CD4-positive, alpha-beta T cell treated with Interleukin-15 for 4 hours (primary cell): ENCODE results near the gene SCNN1B.
"Not testable (repeated sequence)": the region's sequence is repeated elsewhere in the genome, so short reads cannot be mapped to it uniquely, and the experiment has no call there.

Experiments
- DNase-seq: peaks from one replicate; pipeline ENCODE4 v3.0.0-alpha.2; 2020; ENCODE audit warnings: low spot score

The SCNN1B gene

DNA sequence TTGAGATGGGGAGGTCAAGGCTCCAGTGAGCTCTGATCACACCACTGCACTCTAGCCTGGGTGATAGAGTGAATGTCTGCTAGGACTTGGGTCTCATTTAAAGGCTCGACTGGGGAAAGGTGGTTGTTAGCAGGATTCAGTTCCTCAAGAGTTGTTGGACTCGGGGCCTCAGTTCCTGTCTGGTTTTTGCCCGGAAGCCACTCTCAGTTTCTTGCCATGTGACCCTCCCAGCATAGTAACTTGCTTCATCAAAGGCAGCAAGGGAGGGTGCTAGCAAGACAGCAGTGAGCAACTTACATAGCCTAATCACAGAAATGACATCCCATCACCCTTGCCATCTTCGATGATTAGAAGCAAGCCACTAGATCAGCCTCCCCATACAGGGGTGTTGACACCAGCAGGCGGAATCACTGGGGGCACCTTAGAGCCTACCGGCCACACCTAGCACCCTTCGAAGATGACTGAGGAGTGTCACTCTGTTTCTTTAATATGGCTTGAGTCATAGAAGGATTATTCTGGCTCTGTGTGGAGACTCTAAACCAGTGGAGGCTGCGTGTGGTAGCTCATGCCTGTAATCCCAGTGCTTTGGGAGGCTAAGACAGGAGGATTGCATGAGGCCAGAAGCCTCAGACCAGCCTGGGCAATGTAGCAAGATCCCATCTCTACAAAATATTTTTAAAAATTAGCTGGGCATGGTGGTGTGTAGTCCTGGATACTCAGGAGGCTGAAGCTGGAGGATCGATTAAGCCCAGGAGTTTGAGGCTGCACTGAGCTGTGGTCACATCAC, 13.2 kb upstream of the SCNN1B start:
- DNase-seq: no peak

GRCh38 chr16:23290189-23291062, 11.7 kb upstream of the SCNN1B start:
- DNase-seq: no peak

DNA sequence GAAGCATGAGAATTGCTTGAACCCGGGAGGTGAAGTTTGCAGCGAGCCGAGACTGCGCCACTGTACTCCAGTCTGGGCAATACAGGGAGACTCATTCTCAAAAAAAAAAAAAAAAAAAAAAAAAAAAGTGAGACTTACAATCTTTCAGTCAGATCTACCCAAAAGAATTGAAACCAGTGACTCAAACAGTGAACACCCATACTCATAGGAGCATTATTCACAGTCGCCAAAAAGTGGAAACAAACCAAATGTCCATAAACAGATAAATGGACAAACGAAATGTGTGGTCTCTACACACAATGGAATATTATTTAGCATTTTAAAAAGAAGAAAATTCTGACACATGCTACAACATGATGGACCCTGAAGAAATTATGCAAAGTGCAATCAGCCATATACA, 9.1 kb upstream of the SCNN1B start:
- no peak for DNase-seq

DNA sequence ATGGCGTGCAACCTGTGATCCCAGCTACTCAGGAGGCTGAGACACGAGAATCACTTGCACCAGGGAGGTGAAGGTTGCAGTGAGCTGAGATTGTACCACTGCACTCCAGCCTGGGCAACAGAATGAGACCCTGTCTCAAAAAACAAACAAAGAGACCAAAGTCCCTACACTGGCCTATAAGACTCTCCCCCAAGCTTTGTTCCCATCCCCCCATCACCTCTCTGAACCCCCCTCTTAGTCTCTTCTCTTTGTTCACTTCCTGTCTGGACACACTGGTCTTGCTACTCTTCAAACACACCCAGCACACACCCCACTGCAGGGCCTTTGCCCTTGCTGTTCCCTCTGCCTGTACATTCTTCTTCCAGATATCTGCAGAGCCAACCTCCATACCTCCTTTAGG, 7.8 kb upstream of the SCNN1B start:
- no peak for DNase-seq

DNA sequence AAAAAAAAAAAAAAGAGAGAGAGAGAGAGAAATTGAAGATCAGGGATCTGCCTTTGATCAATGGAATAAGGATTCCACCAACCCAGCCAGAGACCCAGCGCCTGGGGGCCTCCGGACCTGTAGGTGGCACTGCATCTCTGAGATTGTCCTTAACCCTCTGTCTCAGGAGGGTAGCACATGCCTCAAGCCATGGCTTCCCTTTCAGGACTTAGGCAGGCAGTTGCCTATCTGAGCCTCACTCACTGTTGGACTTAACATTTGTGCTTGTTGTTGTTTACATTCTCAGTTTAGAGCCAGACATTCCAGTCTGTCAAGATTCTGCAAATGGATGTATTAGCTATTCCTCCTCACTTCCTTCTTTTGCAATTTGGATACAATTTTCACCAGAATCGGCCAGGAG, 5.1 kb upstream of the SCNN1B start:
- DNase-seq: no peak

DNA sequence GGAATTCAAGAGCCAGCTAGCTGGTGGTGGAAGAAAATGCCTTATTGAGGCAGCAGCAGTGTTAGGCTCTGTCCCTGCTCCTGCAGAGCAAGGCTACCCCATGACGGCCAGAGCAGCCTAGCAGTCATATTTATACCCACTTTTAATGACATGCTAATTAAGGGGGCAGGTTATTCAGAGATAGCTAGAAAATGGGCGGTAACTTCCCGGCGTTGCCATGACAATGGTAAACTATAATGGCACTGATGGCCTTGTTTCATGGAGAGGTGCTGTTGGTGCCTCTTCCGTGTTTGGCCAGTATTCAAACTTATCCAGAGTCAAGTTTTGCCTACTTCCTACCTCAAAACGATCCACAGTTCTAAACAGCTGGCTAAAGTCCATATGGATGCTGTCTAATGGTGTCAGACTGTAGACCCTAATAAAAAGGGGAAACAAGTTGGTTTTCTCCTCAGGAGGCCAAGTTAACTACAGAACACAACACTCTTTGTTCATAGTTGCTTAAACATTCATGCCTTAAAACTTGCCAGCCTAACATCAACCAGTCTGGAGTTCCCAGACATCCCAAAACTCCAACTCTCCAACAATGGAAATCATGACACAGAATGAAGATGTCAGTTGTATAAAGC, 3.7 kb upstream of the SCNN1B start:
- DNase-seq: no peak

- DNase-seq: not testable (repeated sequence)
Measured at GRCh38 chr16:23299815-23300214, 2.3 kb upstream of the SCNN1B start.

DNA sequence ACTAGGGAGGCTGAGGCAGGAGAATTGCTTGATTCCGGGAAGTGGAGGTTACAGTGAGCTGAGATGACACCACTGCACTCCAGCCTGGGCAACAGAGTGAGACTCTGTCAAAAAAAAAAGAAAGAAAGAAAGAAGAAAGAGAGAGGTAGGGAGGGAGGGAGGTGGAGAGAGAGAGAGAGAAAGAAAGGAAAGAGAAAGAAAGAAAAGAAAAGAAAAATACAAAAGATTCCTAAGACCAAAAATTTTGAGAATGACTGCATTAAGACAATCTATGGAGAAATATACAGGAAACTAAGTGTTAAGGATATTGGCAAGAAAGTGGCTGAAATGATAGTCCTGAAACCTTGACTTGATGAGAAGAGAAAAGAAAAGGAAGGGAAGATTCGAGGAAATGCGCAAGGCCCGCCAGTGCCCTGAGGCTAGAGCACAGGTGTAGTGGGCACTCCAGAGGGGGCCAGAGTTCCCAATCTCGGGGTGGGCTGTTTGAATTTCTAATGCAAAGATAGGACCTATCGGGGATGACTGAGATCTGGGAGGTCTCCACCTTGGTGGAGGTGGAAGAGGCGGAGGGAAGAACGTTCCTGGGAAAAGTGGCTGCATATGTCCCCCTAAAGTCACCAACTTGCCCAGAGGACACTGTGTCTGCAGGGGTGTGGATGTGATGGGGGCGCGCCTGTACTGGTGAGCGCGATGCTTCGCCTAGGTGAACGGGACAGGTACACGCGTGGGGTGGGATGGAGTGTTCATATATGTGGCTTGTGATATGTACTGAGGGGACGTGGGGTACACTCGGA, 654 bp upstream of the SCNN1B start:
- DNase-seq: no peak

GRCh38 chr16:23303685-23304084, 1.6 kb downstream of the SCNN1B start:
- no peak for DNase-seq

- DNase-seq: no peak
Measured at GRCh38 chr16:23304620-23305019, 2.5 kb downstream of the SCNN1B start.

DNA sequence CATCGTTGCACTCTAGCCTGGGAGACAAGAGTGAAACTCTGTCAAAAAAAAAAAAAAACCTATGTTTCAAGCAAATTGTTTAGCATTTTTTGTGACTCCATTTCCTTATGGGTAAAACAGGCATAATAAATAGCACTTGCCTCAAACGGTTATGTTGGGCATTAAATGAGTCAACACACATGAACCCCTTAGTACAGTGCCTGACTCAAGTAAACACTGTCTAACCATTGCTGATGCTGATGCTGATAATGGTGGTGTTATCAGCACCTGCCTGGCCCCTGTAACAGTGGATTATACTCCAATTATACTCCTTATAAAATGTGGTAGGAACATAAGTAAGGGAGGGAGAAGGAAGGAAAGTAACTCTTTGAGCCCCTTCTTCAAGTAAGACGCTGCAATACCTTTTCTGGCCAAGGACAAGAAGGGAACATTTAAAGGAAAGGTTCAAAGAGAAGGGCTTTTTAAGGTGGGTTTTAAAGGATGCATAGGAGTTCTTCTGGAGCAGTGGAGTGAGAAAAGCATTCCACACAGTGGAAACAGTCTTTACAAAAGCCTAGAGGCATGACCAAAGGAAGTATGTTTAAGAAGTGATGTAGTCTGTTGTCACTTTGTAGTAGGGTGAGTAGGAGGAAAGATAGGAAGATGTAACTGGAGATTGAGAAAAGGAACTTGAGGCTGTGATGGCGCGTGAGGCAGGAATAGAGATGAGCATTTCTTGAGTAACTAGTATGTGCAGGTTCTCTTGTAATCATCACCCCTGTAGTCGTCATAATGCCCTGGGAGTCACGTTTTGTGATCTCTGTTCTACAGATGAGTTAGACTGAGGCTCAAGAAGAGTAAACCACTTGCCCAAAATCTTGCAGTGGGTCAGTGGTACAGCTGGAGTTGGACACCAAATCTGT, 4.3 kb downstream of the SCNN1B start:
- no peak for DNase-seq

DNA sequence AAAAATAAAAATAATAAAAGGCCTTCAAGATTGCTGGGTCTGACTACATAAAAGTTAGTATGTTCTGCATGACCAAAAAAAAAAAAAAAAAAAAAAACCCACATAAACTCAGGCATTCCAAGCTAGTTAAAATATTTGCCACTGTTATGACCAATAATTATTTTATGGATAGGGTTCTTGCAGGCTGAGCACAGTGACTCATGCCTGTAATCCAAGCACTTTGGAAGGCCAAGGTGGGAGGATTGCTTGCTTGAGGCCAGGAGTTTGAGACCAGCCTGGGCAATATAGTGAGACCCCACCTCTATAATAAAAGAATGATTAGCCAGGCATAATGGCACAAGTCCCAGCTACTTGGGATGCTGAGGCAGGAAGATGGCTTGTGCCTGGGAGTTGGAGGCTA, 8.1 kb downstream of the SCNN1B start:
- DNase-seq: no peak

- DNase-seq: no peak
Measured at GRCh38 chr16:23310744-23311143, 8.6 kb downstream of the SCNN1B start.

DNA sequence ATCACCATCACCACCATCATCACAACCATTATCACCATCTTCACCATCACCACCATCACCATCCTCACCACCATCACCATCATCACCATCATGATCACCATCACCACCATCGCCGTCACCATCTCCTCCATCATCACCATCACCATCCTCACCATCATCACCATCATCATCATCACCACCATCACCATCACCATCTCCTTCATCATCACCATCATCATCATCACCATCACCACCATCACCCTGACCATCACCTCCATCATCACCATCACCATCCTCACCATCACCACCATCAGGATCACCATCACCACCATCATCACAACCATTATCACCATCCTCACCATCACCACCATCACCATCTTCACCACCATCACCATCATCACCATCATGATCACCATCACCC, 14.1 kb downstream of the SCNN1B start:
- no peak for DNase-seq

GRCh38 chr16:23316634-23317265, 14.6 kb downstream of the SCNN1B start:
- no peak for DNase-seq

- no peak for DNase-seq
Measured at GRCh38 chr16:23317266-23317661, 15.2 kb downstream of the SCNN1B start.

DNA sequence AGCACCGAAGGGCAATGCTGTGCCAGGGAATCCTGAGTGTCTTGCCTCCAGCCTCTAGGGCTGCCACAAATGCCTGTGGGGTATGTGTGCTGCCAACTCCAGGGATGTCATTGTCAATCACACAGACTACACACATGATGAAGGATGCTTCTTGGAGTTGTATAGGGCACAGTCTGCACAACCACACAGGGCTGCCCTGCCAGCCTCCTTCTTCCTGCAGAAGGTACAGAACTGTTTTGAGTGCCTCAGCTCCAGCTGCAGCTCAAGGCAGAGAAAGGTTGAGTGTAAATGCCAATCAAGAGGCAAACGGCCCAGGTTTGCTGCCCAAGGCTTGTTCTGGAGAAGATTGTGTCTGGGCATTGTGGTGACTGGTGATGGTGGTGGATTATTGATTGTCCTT, 15.6 kb downstream of the SCNN1B start:
- DNase-seq: no peak

DNA sequence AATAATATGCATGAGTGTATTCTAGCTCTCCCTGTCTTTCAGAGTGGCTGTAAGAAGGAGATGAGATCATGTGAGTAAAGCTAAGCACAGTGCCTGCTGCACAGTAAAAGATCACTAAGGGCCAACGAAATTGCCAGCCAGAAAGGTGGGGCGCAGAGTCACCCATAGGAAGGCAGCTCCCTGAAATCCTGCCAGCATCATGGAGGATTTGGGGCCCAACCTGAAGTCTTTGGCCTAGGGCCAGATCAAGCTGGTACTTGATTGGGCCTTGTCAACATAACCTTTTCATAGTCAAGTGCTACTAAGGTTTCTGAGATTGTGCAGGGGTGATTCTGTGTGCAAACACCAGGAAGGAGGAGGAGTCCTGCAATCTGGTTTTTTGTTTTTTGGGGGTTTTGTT, 16.5 kb downstream of the SCNN1B start:
- DNase-seq: no peak

DNA sequence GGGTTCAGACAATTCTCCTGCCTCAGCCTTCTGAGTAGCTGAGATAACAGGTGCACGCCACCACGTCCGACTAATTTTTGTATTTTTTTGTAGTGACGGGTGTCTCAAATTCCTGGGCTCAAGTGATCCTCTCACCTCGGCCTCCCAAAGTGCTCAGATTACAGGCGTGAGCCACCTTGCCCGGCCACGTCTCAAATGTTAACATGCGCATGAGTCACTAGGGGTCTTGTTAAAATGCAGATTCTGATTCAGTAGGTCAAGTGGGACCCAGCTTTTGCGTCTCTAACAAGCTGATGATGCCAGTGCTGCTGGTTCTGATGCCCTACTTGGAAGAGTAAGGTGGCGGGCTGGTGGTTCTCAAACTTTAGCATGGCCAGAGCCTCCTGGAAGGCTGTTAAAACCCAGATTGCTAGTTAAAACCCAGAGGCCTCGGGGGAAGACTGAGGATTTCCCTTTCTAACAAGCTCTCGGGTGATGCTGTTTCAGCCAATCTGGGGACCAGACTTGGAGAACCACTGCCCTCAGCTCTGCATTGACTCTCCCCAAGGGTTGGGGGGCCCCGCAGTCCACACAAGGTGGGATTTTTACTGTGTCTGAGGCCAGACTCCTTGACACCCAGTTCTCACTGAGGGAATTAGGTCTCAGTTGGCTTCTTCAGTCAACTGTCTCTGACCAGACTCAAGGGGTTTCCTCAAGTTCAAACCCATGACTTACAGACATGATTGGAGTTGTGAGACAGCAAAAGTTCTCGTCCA, 17.9 kb downstream of the SCNN1B start:
- no peak for DNase-seq

GRCh38 chr16:23320693-23321092, 18.6 kb downstream of the SCNN1B start:
- no peak for DNase-seq
